GM18505 (cell line): ENCODE measurements around the gene CCDC85A.

Experiments used
- ATAC-seq: cut with Tn5 transposase; IDR thresholded peaks from one replicate; pipeline ENCODE4 v1.9.1; 2021; ENCODE audit not compliant: unreplicated experiment
- POLR2A ChIP-seq: IDR thresholded peaks from 4 replicates; pipeline ENCODE4 v1.6.1; 2011; ENCODE audit warnings: borderline replicate concordance; ENCODE audit not compliant: insufficient read depth, insufficient read length; ENCODE audit errors: extremely low read depth

Gene CCDC85A

GRCh38 chr2:56288838-56289580, 105.2 kb downstream of the CCDC85A start:
- no peak for ATAC-seq
- TF ChIP-seq POLR2A, result no peak

GRCh38 chr2:56291711-56292110, 107.9 kb downstream of the CCDC85A start:
- no peak for TF ChIP-seq POLR2A

GRCh38 chr2:56292951-56293350, 109.2 kb downstream of the CCDC85A start:
- TF ChIP-seq POLR2A, result no peak
- ATAC-seq, result no peak

More at GRCh38 chr2:56291711-56292110, 107.9 kb downstream of the CCDC85A start:
- ATAC-seq, result no peak

GRCh38 chr2:56295666-56296065, 111.9 kb downstream of the CCDC85A start:
- no peak for ATAC-seq
- no peak for TF ChIP-seq POLR2A

- ATAC-seq, result no peak
- no peak for TF ChIP-seq POLR2A
These were observed 113.9 kb downstream of the CCDC85A start for GRCh38 chr2:56297671-56298070.

- no peak for TF ChIP-seq POLR2A
- ATAC-seq, result no peak
These were observed 115.4 kb downstream of the CCDC85A start for GRCh38 chr2:56299171-56299691.

GRCh38 chr2:56309626-56310170, 125.9 kb downstream of the CCDC85A start:
- no peak for TF ChIP-seq POLR2A
- ATAC-seq, result no peak

- ATAC-seq, result no peak
- TF ChIP-seq POLR2A, result no peak
These were observed 129.7 kb downstream of the CCDC85A start for GRCh38 chr2:56313500-56313921.

GRCh38 chr2:56314371-56314770, 130.6 kb downstream of the CCDC85A start:
- no peak for ATAC-seq

GRCh38 chr2:56314796-56315195, 131.0 kb downstream of the CCDC85A start:
- TF ChIP-seq POLR2A, result no peak
- no peak for ATAC-seq

More at GRCh38 chr2:56314371-56314770, 130.6 kb downstream of the CCDC85A start:
- TF ChIP-seq POLR2A, result no peak

- TF ChIP-seq POLR2A, result no peak
- no peak for ATAC-seq
These were observed 131.6 kb downstream of the CCDC85A start for GRCh38 chr2:56315376-56315775.

GRCh38 chr2:56316011-56316410, 132.2 kb downstream of the CCDC85A start:
- TF ChIP-seq POLR2A, result no peak
- no peak for ATAC-seq

GRCh38 chr2:56318147-56318546, 134.4 kb downstream of the CCDC85A start:
- TF ChIP-seq POLR2A, result no peak
- no peak for ATAC-seq
